ENCODE results near the gene PTPRD. TPM values are rescaled to one million over a fixed set of nuclear protein-coding genes. Genes with fewer than 3 reads are reported as not detected.
A peak's percentile ranks its signal among the peaks of the same experiment; 100 is the strongest.

PTPRD gene
- total RNA-seq, 1 donor from 2014 or later, result 6.1 TPM

GRCh38 chr9:10008101-10008799 lies 604.6 kb downstream of the PTPRD start:
- ATAC-seq (no peak), DNase-seq (no peak)
- intact Hi-C loops (cut with micrococcal nuclease), result no loop called here

DNA sequence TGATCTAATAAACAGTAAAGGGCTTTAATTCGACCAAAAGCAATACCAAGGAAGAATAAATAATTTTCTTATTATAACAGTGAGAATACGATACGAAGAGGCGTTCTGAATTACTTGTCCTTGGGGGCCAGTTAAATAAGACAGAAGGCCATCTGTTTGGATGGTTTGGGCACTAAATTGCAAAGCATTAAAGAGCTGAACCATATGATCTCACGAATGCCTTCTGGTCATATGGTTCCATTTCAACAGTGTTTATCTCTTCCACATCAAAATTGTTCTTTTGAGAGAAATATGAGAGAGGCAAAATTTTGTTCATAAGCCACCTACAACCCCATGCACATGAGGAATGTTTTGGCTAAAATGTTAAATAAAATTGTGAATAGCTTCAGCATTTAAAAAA lies 605.4 kb downstream of the PTPRD start:
- intact Hi-C loops (cut with micrococcal nuclease), result no loop called here
- no peak for ATAC-seq
- DNase-seq, result no peak

GRCh38 chr9:10005206-10005605 lies 607.6 kb downstream of the PTPRD start:
- intact Hi-C loops (cut with micrococcal nuclease), result no loop called here
- ATAC-seq (no peak), DNase-seq (no peak)

GRCh38 chr9:10003047-10003446 lies 609.8 kb downstream of the PTPRD start:
- DNase-seq (no peak), ATAC-seq (no peak)
- intact Hi-C loops (cut with micrococcal nuclease), result no loop called here

DNA sequence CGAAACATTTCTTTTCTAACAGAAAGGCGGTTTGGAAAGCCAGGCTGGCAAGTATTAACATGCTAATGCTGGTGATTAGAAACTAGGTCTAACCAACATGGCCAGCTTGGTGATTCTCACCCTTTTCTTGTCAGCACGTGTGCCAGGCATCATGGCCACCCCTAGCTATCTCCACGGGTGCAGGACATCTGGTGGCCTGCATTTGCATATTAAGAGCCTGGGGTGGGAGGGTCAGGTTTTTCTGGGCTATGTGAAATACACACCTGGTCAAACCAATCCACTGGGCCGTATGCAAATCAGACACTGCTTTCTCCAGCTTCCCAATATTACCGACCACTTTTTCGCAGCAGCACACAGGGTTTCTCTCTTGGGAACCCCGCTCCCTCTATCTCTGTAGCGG lies 612.1 kb downstream of the PTPRD start:
- intact Hi-C loops (cut with micrococcal nuclease), result no loop called here
- ATAC-seq, result no peak

GRCh38 chr9:9998491-9999287 lies 614.1 kb downstream of the PTPRD start:
- DNase-seq (no peak), ATAC-seq (peak; percentile 36)
- intact Hi-C loops (cut with micrococcal nuclease), result no loop called here

More for the DNA sequence above, 612.1 kb downstream of the PTPRD start:
- no peak for DNase-seq

DNA sequence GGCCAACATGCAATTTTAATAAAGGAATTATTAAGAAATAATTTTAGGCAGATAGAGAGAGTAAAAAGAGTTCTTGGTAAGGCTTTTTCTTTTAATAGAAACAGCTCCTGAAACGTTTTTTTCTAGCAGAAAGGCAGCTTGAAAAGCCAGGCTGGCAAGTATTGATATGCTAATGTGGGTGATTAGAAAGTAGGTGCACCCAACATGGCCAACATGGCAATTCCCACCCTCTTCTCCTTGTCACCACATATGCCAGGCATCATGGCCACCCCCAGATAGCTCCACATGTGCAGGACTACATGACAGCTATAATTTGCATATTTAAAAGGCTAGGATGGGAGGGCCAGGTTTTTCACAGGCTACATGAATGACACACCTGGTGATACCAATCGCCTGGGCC lies 615.2 kb downstream of the PTPRD start:
- intact Hi-C loops (cut with micrococcal nuclease), result no loop called here
- no peak for ATAC-seq
- no peak for DNase-seq

DNA sequence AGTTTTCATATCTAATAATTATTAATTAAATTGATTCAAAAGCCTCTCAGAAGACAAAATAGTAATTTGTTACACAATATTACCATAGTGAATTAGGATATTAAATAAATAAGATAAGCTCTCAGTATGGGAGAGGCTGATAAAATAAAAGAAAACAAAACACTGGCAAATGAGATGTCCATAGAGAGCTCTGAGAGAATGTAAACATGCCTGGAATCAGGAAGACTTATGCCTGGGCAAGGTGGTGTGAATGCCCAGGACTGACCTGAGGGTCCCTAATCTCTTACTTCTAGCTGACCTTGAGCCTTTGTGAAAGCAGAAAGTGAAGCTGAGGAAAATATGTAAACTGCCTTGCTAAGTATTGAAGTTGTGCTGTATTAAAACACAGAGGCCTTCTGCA lies 616.5 kb downstream of the PTPRD start:
- no peak for ATAC-seq
- intact Hi-C loops (cut with micrococcal nuclease), result no loop called here

DNA sequence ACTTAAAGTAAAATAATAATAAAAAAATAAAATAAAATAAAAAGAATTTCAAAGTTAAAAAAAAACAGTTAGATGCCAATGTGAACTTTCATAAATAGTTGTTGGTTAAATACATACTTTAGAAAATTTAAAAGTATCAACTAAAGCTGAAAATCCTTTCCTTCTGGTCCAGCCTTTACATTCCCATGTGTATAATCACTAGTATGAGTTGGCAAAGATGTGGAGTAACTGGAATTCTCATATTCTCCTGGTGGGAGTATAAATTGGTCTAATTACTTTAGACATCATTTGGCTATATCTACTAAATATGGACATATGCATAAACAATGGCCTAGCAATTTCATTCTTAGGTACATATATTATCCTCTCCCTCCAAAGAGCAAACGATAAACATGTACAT lies 619.9 kb downstream of the PTPRD start:
- intact Hi-C loops (cut with micrococcal nuclease), result no loop called here
- ATAC-seq (no peak), DNase-seq (no peak)

More for the DNA sequence above, 616.5 kb downstream of the PTPRD start:
- DNase-seq, result no peak

DNA sequence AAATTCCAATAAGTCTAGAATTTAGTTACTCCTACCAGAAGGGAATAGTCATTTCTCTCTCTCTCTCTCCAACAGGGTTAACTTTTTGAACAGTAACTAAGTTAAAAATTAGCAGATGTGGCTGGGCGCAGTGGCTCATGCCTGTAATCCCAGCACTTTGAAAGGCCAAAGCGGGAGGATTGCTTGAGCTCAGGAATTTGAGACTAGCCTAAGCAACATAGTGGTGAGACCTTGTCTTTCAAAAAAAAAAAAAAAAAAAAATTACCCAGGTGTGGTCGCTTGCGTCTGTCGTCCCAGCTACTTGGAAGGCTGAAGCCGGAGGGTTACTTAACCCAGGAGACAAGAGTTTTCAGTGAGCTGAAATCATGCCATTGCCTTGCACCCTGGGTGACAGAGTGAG lies 639.7 kb downstream of the PTPRD start:
- no peak for ATAC-seq
- intact Hi-C loops (cut with micrococcal nuclease), result no loop called here

DNA sequence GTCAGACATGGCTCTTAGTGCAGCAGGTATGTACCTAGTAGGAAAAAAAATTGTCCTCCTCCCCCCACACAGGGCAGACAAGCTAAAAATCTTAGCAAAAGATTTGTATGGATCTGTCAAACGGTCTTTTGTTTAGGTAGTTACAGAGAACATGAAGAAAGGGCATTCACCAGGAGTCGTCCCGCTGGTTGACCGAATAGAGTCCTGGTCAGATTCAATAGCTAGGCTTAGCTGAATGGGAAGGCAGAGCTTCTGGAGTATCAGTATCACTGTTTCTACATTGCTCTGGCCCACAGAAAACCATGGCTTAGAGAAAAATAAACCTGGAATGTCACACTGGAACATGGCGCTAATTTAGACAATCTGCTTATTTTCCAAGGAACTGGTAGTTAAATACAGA lies 642.3 kb downstream of the PTPRD start:
- no peak for DNase-seq
- no peak for ATAC-seq

More for the DNA sequence above, 639.7 kb downstream of the PTPRD start:
- no peak for DNase-seq

DNA sequence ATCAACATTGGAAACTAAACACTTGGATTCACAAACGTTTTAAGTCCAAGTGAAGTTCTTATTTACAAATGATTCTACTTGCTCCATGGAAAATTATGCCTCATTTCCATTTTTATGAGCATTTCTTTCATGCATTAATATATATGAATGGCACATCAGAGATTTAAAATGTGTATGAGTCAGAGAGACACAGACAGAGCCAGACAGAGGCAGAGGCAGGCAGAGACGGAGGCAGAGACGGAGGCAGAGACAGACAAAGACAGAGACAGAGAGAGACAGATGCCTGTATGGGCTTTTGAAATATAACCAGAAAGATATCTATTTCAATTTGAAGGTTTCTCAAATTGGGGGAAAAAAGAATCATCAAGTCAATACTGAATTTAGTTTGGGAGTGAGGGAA lies 649.0 kb downstream of the PTPRD start:
- ATAC-seq (no peak), DNase-seq (no peak)
- intact Hi-C loops (cut with micrococcal nuclease), result no loop called here

More for the DNA sequence above, 642.3 kb downstream of the PTPRD start:
- intact Hi-C loops (cut with micrococcal nuclease), result no loop called here

- ATAC-seq (no peak), DNase-seq (no peak)
- intact Hi-C loops (cut with micrococcal nuclease), result no loop called here
These were observed 650.9 kb downstream of the PTPRD start for GRCh38 chr9:9961934-9962333.

DNA sequence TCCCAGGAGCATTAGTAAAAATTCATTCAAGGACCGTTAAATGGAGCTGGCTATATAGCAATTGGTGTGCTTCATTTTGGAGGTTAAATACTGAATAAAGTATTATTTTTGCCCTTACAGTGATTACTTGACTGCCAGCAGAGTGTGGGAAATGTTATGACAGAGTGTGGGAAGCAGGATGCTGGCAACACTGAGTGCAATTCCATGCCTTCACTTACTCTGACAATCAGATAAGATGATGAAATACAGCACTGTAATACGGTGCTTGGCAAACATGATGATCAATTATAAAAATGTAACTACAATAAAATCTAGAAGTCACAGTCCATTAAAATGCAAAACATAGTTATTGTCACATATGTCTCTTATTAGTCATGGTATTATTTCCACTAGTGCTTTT lies 651.3 kb downstream of the PTPRD start:
- no peak for ATAC-seq
- no peak for DNase-seq
- intact Hi-C loops (cut with micrococcal nuclease), result no loop called here

- ATAC-seq, result no peak
- DNase-seq, result no peak
- intact Hi-C loops (cut with micrococcal nuclease), result no loop called here
These were observed 661.1 kb downstream of the PTPRD start for GRCh38 chr9:9951556-9952160.

DNA sequence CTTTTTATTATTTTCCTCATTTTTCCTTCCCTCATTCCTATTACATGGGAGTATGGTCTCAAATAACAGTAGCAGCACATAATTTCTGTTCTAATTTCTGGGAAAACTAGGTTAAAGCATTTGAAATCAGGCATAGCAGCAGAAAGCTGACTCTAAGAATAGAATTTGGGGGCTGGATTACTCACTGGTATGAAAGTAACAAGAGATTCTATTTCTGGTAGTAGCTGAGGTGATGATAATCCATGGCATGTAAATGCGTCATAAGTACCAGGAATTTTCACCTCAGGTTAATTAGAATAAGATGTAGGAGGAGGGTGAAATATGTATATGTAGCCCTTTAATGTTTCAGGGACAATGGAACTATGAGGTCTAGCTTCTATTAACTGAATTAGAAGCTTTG lies 662.0 kb downstream of the PTPRD start:
- DNase-seq (no peak), ATAC-seq (peak; percentile 76)
- intact Hi-C loops (cut with micrococcal nuclease), result no loop called here

DNA sequence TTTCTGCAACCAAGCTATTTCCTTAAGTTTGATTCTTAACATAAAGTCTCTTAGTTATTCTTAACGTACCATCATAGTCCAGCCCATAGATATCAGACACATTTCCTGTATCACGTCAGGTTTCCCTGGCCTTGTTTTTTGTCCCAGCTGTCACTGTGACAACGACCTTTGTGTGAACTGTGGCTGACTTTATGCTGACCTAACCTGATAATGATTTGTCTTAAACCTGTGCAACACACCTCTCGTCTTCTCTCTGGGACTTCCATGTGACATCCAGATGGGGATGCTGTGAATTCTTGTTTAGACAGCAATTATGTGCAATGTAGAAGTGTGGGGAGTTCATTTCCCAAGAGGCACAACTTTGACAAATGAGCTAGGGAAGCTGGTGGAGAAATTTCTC lies 662.8 kb downstream of the PTPRD start:
- DNase-seq (no peak), ATAC-seq (peak; percentile 63)
- intact Hi-C loops (cut with micrococcal nuclease), result no loop called here

DNA sequence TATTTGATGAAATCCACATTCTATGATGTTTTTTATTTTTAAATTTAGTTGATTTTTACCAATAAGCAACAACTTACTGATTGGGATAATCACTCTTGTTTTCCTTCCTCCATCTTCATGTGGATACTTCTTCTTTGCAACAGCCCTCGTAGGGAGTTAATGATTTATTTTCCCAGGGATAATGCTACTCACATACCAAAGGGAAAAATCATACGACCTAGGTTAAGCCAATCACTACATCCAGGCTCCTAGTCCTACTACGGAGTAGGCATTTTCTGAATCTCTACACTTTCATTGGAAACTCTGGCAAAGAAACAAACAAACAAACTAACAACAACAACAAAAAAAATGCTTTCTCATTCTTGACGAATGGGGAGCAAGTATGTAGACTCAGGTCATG lies 663.4 kb downstream of the PTPRD start:
- DNase-seq (no peak), ATAC-seq (no peak)
- intact Hi-C loops (cut with micrococcal nuclease), result no loop called here

DNA sequence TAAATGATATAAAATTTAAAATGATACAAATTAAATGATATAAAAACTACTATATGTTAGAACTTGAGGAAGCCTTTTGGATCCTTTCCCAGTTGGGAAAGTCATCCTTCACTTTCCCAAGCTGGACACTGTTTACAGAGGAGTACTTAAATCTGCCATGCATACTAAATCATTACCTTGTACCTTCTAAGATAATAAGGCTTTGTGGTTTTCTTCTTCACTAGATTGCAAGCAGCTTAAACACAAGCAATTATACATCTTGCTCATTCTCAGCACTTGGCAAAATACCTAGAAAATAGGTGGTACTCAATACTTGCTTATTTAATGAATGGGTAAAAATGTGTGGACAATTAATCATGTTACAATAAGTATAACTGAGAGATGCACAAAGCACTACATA lies 666.8 kb downstream of the PTPRD start:
- DNase-seq (no peak), ATAC-seq (no peak)
- intact Hi-C loops (cut with micrococcal nuclease), result no loop called here

DNA sequence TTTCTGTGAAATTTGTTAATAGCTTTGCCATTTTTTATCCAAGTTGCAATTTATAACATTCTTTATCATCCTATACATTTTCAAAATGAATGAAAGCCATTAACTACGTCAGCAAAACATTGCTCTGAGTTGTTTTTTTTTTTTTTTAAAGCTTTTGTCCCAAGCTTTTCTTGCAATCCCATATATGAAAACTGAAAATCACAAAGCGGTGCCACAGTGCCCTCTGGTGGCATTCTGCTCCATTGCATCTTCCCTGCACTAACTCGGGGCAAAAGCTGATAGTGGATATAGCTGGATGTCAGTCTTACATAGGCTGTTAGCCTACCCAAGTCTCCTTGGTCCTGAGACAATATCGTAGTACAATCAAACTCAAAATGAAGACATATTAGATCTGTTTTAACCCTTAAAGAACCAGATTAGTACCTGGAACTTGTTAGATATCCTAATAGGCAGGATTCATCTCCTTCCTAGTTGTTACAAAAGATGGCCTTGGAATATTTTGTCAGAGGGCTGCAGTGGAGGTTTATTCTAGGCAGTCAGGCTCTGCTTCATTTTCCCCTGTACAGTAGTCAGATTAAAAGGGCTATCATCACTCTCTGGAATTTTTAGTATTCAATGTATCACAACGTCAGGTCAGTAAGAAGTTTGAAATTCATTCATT lies 669.9 kb downstream of the PTPRD start:
- DNase-seq (peak; percentile 58), ATAC-seq (no peak)
- intact Hi-C loops (cut with micrococcal nuclease), result no loop called here

Data from left ventricle myocardium superior (tissue), 1 donor.